T47D (cell line): ENCODE measurements around the gene ZNF860.

Experiments
- DNase-seq, 2 experiments: peaks; one replicate each; pipeline versions ENCODE4 v3.0.0 to v3.0.0-alpha.2; 2011 to 2012; ENCODE audit warnings: low read depth in 1 of 2, low spot score in 1 of 2
- JUND ChIP-seq: IDR thresholded peaks from 2 replicates; pipeline ENCODE4 v1.6.1; 2012; ENCODE audit warnings: low read depth
- in situ Hi-C: cut with HindIII; loops from 2 replicates; pipeline ENCODE4 v1.10.0; 2016; ENCODE audit warnings: low sequenced_read_pairs, low pct_unique_long_range_greater_than_20kb

ZNF860 gene

DNA sequence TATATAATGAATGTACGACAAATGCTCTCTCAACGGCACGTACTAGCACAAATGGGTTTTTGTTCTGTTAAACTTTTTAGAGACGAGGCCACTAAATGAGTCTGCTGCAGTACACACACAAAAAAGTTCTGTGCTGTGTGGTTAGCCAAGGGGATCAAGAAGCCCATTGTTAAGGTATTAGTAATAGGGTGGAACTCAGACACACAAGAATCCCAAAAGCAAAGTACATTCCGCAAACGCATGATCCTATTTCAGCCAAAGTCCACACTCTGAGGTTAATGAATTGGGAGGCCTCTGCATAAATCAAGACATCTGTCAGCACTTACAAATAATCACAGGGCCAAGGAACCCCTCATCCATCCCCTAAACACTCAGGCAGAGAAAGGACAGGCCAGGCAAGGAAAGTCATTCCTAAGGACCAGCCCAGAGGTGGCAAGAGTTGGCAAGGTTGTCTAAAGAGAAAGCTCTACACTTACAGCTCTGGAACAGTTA lies 12.6 kb upstream of the ZNF860 start:
- no peak for TF ChIP-seq JUND
- in situ Hi-C loops: no loop called here
- DNase-seq: no peak

GRCh38 chr3:31971607-31972006 lies 9.9 kb upstream of the ZNF860 start:
- no peak for TF ChIP-seq JUND
- in situ Hi-C loops: no loop called here
- no peak for DNase-seq

DNA sequence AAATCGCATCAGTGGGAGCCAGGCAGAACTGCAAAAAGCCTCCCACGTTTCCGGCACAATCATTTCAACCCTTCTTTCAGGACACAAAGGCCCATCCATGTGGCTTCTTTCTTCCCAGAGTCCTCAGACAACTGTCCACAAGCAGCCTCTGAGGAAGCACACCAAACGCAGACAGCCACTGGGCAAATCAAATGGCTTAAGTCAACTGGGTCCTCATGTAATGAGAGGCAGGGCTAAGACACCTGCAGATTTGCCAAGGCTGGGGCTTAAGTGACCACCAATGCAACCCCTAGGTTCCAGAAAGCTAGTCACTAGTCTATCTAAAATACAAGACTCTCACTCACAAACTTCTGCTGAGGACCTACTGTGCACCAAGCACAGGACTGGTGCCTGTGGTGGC lies 8.5 kb upstream of the ZNF860 start:
- DNase-seq: no peak
- in situ Hi-C loops: no loop called here

DNA sequence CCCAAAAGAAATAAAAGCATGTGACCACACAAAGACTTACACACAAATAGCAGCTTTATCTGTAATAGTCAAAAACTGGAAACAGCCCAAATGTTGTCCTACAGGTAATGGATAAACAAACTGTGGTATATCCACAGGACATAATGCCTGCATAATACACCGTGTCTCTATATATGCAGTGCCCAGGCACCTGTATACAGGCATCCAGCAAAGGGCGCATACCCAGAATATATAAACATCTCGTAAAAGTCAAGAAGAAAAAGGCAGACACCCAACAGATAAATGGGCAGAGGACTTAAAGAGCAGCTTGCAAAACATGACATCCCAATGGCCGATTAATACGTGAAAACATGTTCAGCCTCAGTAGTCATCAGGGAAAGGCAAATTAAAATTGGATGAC lies 7.7 kb upstream of the ZNF860 start:
- in situ Hi-C loops: no loop called here

More for the DNA sequence above, 8.5 kb upstream of the ZNF860 start:
- no peak for TF ChIP-seq JUND

DNA sequence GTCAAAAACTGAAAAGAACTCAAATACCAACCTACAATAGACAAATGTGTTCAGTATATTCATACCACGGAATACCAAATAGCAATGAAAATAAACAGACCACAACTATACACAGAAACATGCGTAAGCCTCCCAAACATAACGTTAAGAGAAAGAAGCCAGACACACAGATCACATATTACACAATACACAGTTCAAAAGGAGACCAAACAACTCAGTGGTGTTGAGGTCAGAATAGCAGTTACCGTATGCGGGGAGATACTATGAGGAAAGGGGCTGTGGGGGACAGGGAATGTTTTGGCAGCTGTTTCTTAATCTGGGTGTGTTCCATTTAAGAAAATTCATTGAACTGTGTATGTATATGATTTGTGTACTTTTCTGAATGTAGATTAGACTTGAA lies 7.1 kb upstream of the ZNF860 start:
- no peak for DNase-seq
- in situ Hi-C loops: no loop called here
- TF ChIP-seq JUND: no peak

More for the DNA sequence above, 7.7 kb upstream of the ZNF860 start:
- no peak for TF ChIP-seq JUND
- DNase-seq: no peak

DNA sequence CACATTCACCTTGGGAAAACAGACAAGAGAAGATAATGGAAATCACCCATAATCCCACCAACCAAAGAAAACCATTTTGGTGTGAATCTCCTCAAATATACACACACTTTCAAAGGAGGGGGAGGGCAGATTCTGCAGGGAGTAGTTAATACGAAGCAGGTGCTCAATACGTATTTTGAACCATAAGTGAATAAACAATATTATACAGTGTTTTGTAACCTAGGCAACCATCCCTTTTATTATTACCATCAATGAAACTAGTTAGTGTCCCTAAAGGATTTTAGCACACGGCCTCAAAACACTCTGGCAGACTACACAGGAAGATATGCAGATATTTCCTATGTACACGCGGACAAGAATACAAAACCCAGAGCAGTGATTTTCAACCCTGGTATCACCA lies 6.6 kb upstream of the ZNF860 start:
- in situ Hi-C loops: no loop called here
- TF ChIP-seq JUND: no peak
- DNase-seq: no peak

GRCh38 chr3:31976302-31976701 lies 5.2 kb upstream of the ZNF860 start:
- in situ Hi-C loops: no loop called here
- TF ChIP-seq JUND: no peak
- DNase-seq: no peak

GRCh38 chr3:31977736-31978135 lies 3.8 kb upstream of the ZNF860 start:
- no peak for DNase-seq
- in situ Hi-C loops: no loop called here
- no peak for TF ChIP-seq JUND

DNA sequence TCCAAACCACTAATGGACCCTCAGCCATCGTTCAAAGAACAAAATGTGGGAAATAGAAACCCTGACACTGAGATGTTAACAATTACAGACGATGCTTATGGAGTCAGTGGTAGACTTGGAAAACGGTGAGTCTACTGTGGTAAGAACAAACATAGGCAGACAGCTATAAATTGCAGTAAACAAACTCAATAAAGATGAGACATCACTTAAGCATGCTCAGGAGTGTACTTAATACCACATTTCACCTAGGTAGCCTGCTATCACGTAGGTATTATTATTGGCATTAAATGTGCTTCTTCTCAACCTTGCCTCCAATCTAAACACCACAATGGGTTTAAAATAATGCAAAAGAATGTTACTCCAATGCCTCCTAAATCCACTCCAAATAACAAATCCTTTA lies 3.0 kb upstream of the ZNF860 start:
- in situ Hi-C loops: no loop called here
- no peak for DNase-seq
- TF ChIP-seq JUND: no peak

GRCh38 chr3:31979001-31979697 lies 2.4 kb upstream of the ZNF860 start:
- no peak for TF ChIP-seq JUND
- DNase-seq: no peak
- in situ Hi-C loops: no loop called here

- TF ChIP-seq JUND: no peak
- in situ Hi-C loops: no loop called here
- peak; percentile 54 to 92 for DNase-seq
Measured at GRCh38 chr3:31980530-31981205, 882 bp upstream of the ZNF860 start.

DNA sequence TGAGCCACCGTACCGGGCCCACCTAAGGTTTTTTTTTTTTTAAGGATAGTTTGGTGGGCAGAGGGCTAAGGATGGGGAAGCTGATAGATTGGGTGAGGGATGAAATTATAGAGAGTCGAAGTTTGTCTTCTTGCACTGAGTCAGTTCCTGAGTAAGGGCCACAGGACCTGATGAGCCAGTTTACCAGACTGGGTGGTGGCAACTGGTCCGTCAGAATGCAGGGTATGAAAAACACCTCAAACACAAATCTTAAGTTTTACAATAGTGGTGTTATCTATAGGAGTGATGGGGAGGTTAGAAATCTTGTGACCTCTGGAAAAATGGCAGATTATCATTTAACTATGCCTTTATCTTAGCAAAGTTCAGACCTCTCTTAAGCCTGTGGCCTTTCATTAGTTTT lies 2.8 kb downstream of the ZNF860 start:
- no peak for TF ChIP-seq JUND
- in situ Hi-C loops: no loop called here
- no peak for DNase-seq

- in situ Hi-C loops: no loop called here
- no peak for DNase-seq
- TF ChIP-seq JUND: no peak
Measured at GRCh38 chr3:31985831-31986230, 4.3 kb downstream of the ZNF860 start.
